Activated naive CD4-positive, alpha-beta T cell treated with anti-CD3 and anti-CD28 coated beads, Interleukin-2, amount 50 U/mL, for 72 hours (primary cell): ENCODE results near the gene PON2. TPM values are rescaled to one million over a fixed set of nuclear protein-coding genes. Genes with fewer than 3 reads are reported as not detected.

Experiments
- ATAC-seq, 2 donors: fragments of 150-1000 bp; cut with Tn5 transposase; 2 replicates each; pipeline ENCODE4 v1.10.0; 2021; ENCODE audit warnings: mild to moderate bottlenecking in 2 of 2, moderate library complexity in 2 of 2
- DNase-seq, 2 donors: peaks; one replicate each; pipeline ENCODE4 v3.0.0; 2021 to 2022; ENCODE audit warnings: low spot score in 2 of 2
- H3K27ac Mint-ChIP-seq, 2 donors: one replicate each; pipeline ENCODE4 v1.8.0; 2022; ENCODE audit warnings: mild to moderate bottlenecking in 2 of 2, mixed read lengths in 2 of 2
- H3K36me3 Mint-ChIP-seq, 2 donors: one replicate each; pipeline ENCODE4 v1.8.0; 2022; ENCODE audit warnings: mixed read lengths in 2 of 2
- H3K9me3 Mint-ChIP-seq, 2 donors: one replicate each; pipeline ENCODE4 v1.8.0; 2022; ENCODE audit warnings: mixed read lengths in 2 of 2
- total RNA-seq, 2 donors: library from RNA; stranded (reverse); gene quantifications; one replicate each; pipeline ENCODE4 v1.2.3, GENCODE V29; 2022

The PON2 gene
- total RNA-seq: 1 to 10 TPM; 5.0 to 5.9 TPM

- DNase-seq (peak; percentile 50 to 74), ATAC-seq (peak; percentile 92 to 98)
- Mint-ChIP-seq H3K36me3 (peaks cover 0 to 5% of the 10 kb centered on the region in 2 donors), H3K27ac (peak within 1 kb of the TSS; percentile 29 to 77), H3K9me3 (no peaks in the 10 kb centered on the region)
Measured at GRCh38 chr7:95434557-95435421, at the start of gene PON2. TSS of gene PON2 (minus strand) at chr7:95435028. CDS start at chr7:95434951, 77 bp downstream.

- DNase-seq (no peak), ATAC-seq (no peak)
- no peak overlapping the region for H3K27ac Mint-ChIP-seq
- H3K9me3 Mint-ChIP-seq: no peaks in the 10 kb centered on the region
- no peaks in the 10 kb centered on the region for H3K36me3 Mint-ChIP-seq
Measured at GRCh38 chr7:95482424-95482823, 47.6 kb upstream of the PON2 start.

- H3K27ac Mint-ChIP-seq: no peak overlapping the region
- no peak for ATAC-seq
- no peaks in the 10 kb centered on the region for H3K36me3 Mint-ChIP-seq
- no peak for DNase-seq
- no peaks in the 10 kb centered on the region for H3K9me3 Mint-ChIP-seq
Measured at GRCh38 chr7:95481271-95482165, 46.7 kb upstream of the PON2 start.

GRCh38 chr7:95479992-95480624 lies 45.3 kb upstream of the PON2 start:
- ATAC-seq (no peak), DNase-seq (no peak)
- H3K9me3 Mint-ChIP-seq: no peaks in the 10 kb centered on the region
- no peaks in the 10 kb centered on the region for H3K36me3 Mint-ChIP-seq
- no peak overlapping the region for H3K27ac Mint-ChIP-seq

GRCh38 chr7:95478272-95479037 lies 43.6 kb upstream of the PON2 start:
- Mint-ChIP-seq H3K36me3 (no peaks in the 10 kb centered on the region), H3K9me3 (no peaks in the 10 kb centered on the region), H3K27ac (no peak overlapping the region)
- ATAC-seq (no peak), DNase-seq (no peak)

- DNase-seq (peak in 1 of 2 donors; percentile 35), ATAC-seq (peak; percentile 43 to 62)
- no peak overlapping the region for H3K27ac Mint-ChIP-seq
- no peaks in the 10 kb centered on the region for H3K36me3 Mint-ChIP-seq
- no peaks in the 10 kb centered on the region for H3K9me3 Mint-ChIP-seq
Measured at GRCh38 chr7:95476904-95477594, 42.2 kb upstream of the PON2 start.

GRCh38 chr7:95476072-95476847 lies 41.4 kb upstream of the PON2 start:
- H3K9me3 Mint-ChIP-seq: no peaks in the 10 kb centered on the region
- ATAC-seq (no peak), DNase-seq (no peak)
- H3K27ac Mint-ChIP-seq: no peak overlapping the region
- no peaks in the 10 kb centered on the region for H3K36me3 Mint-ChIP-seq

GRCh38 chr7:95473276-95473985 lies 38.6 kb upstream of the PON2 start:
- Mint-ChIP-seq H3K27ac (no peak overlapping the region), H3K36me3 (no peaks in the 10 kb centered on the region)

GRCh38 chr7:95472581-95473161 lies 37.8 kb upstream of the PON2 start:
- ATAC-seq (no peak), DNase-seq (no peak)
- no peaks in the 10 kb centered on the region for H3K36me3 Mint-ChIP-seq
- no peak overlapping the region for H3K27ac Mint-ChIP-seq
- H3K9me3 Mint-ChIP-seq: no peaks in the 10 kb centered on the region

More at GRCh38 chr7:95473276-95473985, 38.6 kb upstream of the PON2 start:
- DNase-seq: no peak
- ATAC-seq: no peak
- no peaks in the 10 kb centered on the region for H3K9me3 Mint-ChIP-seq

- Mint-ChIP-seq H3K36me3 (no peaks in the 10 kb centered on the region), H3K27ac (no peak overlapping the region), H3K9me3 (no peaks in the 10 kb centered on the region)
- no peak for ATAC-seq
- no peak for DNase-seq
Measured at GRCh38 chr7:95471071-95471470, 36.2 kb upstream of the PON2 start.

- ATAC-seq: peak in 1 of 2 donors; percentile 44
Measured at GRCh38 chr7:95470452-95470851, 35.6 kb upstream of the PON2 start.

GRCh38 chr7:95469848-95470247 lies 35.0 kb upstream of the PON2 start:
- Mint-ChIP-seq H3K9me3 (no peaks in the 10 kb centered on the region), H3K27ac (no peak overlapping the region), H3K36me3 (no peaks in the 10 kb centered on the region)
- no peak for ATAC-seq
- DNase-seq: no peak

More at GRCh38 chr7:95470452-95470851, 35.6 kb upstream of the PON2 start:
- Mint-ChIP-seq H3K9me3 (no peaks in the 10 kb centered on the region), H3K36me3 (no peaks in the 10 kb centered on the region), H3K27ac (no peak overlapping the region)
- DNase-seq: no peak

GRCh38 chr7:95469187-95469586 lies 34.4 kb upstream of the PON2 start:
- no peaks in the 10 kb centered on the region for H3K36me3 Mint-ChIP-seq
- no peaks in the 10 kb centered on the region for H3K9me3 Mint-ChIP-seq
- ATAC-seq: no peak
- DNase-seq: no peak
- no peak overlapping the region for H3K27ac Mint-ChIP-seq

- Mint-ChIP-seq H3K27ac (no peak overlapping the region), H3K9me3 (no peaks in the 10 kb centered on the region), H3K36me3 (no peaks in the 10 kb centered on the region)
- ATAC-seq: no peak
- DNase-seq: no peak
Measured at GRCh38 chr7:95467912-95468607, 33.2 kb upstream of the PON2 start.
